ENCODE measurements around the gene HDAC9.

DNA sequence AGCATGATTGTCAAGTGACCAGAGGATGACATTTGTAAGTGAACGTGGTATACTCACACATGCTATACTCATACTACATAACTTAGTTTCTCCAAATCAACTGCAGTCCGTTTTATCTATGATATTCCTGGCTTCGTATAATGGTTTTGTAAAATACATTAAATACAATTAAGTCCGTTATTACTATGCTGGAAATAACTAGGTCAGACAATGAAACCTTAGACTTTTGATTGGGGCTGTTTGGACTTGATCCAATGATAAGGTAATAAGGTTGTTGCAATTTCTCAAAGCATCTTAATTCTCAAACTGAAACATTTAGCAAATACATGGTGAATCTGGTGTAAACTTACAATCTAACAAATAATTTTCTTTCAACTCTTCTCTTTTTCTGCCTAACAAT is 504.9 kb downstream of the HDAC9 start:
- TF ChIP-seq POLR2AphosphoS5 (IDR thresholded peaks at IDR 0.05; ENCODE audit: low read depth, low read length) (no peak), SIN3A (IDR thresholded peaks at IDR 0.05; ENCODE audit: borderline replicate concordance, insufficient read depth, low read length) (no peak), TAF1 (IDR thresholded peaks at IDR 0.05; ENCODE audit: borderline replicate concordance, insufficient read depth, low read length) (no peak), FOXP2 (optimal IDR thresholded peaks at IDR 0.05; ENCODE audit: borderline replicate concordance, extremely low read depth, extremely low read length, insufficient read depth) (no peak)
- TF ChIP-seq, protein P1, sequence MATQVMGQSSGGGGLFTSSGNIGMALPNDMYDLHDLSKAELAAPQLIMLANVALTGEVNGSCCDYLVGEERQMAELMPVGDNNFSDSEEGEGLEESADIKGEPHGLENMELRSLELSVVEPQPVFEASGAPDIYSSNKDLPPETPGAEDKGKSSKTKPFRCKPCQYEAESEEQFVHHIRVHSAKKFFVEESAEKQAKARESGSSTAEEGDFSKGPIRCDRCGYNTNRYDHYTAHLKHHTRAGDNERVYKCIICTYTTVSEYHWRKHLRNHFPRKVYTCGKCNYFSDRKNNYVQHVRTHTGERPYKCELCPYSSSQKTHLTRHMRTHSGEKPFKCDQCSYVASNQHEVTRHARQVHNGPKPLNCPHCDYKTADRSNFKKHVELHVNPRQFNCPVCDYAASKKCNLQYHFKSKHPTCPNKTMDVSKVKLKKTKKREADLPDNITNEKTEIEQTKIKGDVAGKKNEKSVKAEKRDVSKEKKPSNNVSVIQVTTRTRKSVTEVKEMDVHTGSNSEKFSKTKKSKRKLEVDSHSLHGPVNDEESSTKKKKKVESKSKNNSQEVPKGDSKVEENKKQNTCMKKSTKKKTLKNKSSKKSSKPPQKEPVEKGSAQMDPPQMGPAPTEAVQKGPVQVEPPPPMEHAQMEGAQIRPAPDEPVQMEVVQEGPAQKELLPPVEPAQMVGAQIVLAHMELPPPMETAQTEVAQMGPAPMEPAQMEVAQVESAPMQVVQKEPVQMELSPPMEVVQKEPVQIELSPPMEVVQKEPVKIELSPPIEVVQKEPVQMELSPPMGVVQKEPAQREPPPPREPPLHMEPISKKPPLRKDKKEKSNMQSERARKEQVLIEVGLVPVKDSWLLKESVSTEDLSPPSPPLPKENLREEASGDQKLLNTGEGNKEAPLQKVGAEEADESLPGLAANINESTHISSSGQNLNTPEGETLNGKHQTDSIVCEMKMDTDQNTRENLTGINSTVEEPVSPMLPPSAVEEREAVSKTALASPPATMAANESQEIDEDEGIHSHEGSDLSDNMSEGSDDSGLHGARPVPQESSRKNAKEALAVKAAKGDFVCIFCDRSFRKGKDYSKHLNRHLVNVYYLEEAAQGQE (IDR thresholded peaks at IDR 0.05; ENCODE audit: insufficient read depth in 1 of 2, low read depth in 2 of 2, low read length in 2 of 2) = no peak

Data from PFSK-1 (cell line).